Skeletal muscle satellite cell (primary cell): ENCODE measurements around the gene CPHXL2. TPM values are rescaled to one million over a fixed set of nuclear protein-coding genes. Genes with fewer than 3 reads are reported as not detected.

Source experiments
- H3K27me3 ChIP-seq: 2 replicates; pipeline ENCODE4 v1.7.0; 2013; ENCODE audit warnings: low read length; ENCODE audit not compliant: control insufficient read depth, insufficient read depth
- H3K36me3 ChIP-seq: 2 replicates; pipeline ENCODE4 v1.7.0; 2013; ENCODE audit warnings: mild to moderate bottlenecking, control low read depth, low read length; ENCODE audit not compliant: insufficient read depth
- H3K4me1 ChIP-seq: 2 replicates; pipeline ENCODE4 v1.7.0; 2013; ENCODE audit warnings: low read length; ENCODE audit not compliant: control insufficient read depth, insufficient read depth
- H3K4me2 ChIP-seq: 2 replicates; pipeline ENCODE4 v1.7.0; 2013; ENCODE audit warnings: mild to moderate bottlenecking, low read length
- H3K4me3 ChIP-seq: 2 replicates; pipeline ENCODE4 v1.7.0; 2013; ENCODE audit warnings: low read length
- H3K9ac ChIP-seq: 2 replicates; pipeline ENCODE4 v1.7.0; 2013; ENCODE audit warnings: mild to moderate bottlenecking, low read depth, low read length, moderate library complexity
- H3K9me3 ChIP-seq: replicated peaks from 2 replicates; pipeline ENCODE4 v1.7.0; 2013; ENCODE audit warnings: mild to moderate bottlenecking, control low read depth, low read length
- small RNA-seq: library from RNA; depleted of rRNA; stranded (forward); fragments of <200 nt; gene quantifications from one replicate; pipeline ENCODE3, GENCODE V24; 2012

Gene CPHXL2

DNA sequence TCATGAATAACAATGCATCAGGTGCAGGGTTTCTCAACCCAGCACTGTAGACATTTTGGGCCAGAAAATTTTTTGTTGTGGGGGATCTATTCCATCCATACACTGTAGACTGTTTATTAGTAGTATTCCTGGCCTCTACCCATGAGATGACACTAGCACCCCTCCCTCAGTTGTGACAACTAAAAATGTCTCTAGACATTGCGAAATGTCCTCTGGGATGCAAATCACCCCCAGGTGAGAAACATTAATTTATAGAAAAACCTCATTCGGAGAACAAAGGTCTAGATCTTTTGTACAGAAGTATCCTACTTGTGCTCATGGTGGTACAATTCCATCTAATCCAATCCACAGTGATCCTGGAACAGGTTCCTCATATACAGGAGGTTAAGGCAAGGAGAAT is 58.0 kb downstream of the CPHXL2 start:
- H3K4me1 ChIP-seq: peaks cover 22% of the 10 kb centered on the region
- H3K27me3 ChIP-seq: no peaks in the 10 kb centered on the region
- H3K9ac ChIP-seq: no peak overlapping the region
- H3K36me3 ChIP-seq: peaks cover 49% of the 10 kb centered on the region
- H3K4me2 ChIP-seq: no peak overlapping the region
- no peak overlapping the region for H3K4me3 ChIP-seq
- H3K9me3 ChIP-seq: no peaks in the 10 kb centered on the region

- peaks cover 19% of the 10 kb centered on the region for H3K4me1 ChIP-seq
- H3K4me2 ChIP-seq: no peak overlapping the region
- no peak overlapping the region for H3K4me3 ChIP-seq
- H3K36me3 ChIP-seq: peaks cover 62% of the 10 kb centered on the region
- H3K9me3 ChIP-seq: no peaks in the 10 kb centered on the region
- H3K9ac ChIP-seq: no peak overlapping the region
- no peaks in the 10 kb centered on the region for H3K27me3 ChIP-seq
These were observed 59.7 kb downstream of the CPHXL2 start for GRCh38 chr16:75617121-75617520.

DNA sequence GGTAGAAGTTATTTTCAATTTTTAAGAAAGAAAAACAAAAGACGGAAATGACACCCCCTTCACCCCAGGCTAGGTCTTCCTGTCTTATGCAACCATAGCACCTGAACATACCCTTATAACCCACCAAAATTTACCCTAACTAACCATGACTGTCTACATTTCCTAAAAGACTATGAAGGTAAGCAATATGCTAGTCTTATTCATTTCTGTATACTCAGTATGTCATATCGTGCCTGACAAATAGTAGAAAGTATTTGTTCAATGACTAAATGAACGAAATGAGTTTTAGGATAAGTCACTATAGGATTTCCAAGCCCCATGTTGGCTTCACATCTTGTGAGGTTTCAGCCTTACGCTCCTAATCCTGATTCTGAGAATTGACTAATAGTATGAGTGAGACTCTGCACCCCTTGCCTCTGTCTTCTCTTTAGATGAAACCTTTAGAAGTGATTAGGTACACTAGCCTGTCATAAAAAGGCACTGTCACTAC is 60.2 kb downstream of the CPHXL2 start:
- H3K9ac ChIP-seq: no peak overlapping the region
- no peaks in the 10 kb centered on the region for H3K27me3 ChIP-seq
- peaks cover 14% of the 10 kb centered on the region for H3K4me1 ChIP-seq
- H3K9me3 ChIP-seq: no peaks in the 10 kb centered on the region
- peaks cover 64% of the 10 kb centered on the region for H3K36me3 ChIP-seq
- no peak overlapping the region for H3K4me3 ChIP-seq
- H3K4me2 ChIP-seq: no peak overlapping the region

DNA sequence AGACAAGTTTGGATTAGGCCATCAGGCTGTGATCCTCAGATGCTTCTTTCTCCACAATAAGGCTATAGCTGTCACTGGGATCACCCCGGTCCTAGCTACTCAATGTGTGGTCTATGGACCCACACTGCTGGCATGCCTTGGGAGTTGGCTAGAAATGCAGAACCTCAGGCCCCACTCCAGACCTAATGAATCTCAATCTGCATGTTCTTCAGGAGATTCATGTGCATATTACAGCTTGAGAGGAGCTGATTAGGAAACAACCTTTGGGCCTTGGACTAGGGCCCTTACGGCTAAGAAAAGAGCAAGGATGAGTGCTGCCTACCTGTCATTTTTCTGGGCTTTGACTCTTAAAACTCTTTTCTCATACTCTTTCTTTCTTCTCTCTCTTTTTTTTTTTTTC is 61.2 kb downstream of the CPHXL2 start:
- H3K4me3 ChIP-seq: no peak overlapping the region
- H3K4me1 ChIP-seq: peaks cover 11% of the 10 kb centered on the region

GRCh38 chr16:75614066-75614897 is 62.5 kb downstream of the CPHXL2 start:
- Histone ChIP-seq H3K36me3 (peaks cover 69% of the 10 kb centered on the region), H3K4me3 (no peak overlapping the region), H3K9me3 (no peaks in the 10 kb centered on the region), H3K4me2 (peak overlapping the region; percentile 6), H3K4me1 (peaks cover 11% of the 10 kb centered on the region), H3K9ac (no peak overlapping the region), H3K27me3 (no peaks in the 10 kb centered on the region)

More for the DNA sequence above, 61.2 kb downstream of the CPHXL2 start:
- Histone ChIP-seq H3K36me3 (peaks cover 70% of the 10 kb centered on the region), H3K27me3 (no peaks in the 10 kb centered on the region), H3K4me2 (no peak overlapping the region), H3K9ac (no peak overlapping the region), H3K9me3 (no peaks in the 10 kb centered on the region)

Small RNA genes within 50 kb of the gene (small RNA-seq; reads per million reads assigned to genes)
- gene RN7SL520P: not detected
